ENCODE data around the gene LSR.

DNA sequence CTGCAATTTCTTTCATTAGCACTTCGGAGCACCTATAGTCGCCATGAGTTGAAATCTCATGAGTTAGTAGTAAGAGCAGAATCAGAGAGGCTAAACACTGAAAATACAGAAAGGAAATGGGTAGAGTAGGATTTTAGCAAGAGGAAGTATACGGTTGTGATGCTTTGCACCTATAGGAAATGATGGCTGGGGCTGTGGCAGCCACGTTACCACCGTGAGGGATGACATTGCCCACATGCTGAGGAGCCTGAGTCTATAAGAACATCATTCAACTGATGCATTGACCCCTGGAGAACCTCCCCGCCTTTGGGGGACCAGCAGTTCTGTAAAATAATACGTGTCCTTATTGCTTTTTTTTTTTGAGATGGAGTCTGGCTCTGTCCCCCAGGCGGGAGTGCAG lies 40.7 kb upstream of the LSR start:
- TF ChIP-seq EZH2 (IDR thresholded peaks at IDR 0.05; ENCODE audit: borderline replicate concordance, low read length) (no peak), CTCF (IDR thresholded peaks at IDR 0.05; ENCODE audit: low read length) (no peak)
